HepG2 (cell line): Measurements from ENCODE around the gene RPS15A. TPM values are rescaled to one million over a fixed set of nuclear protein-coding genes. Genes with fewer than 3 reads are reported as not detected.

ENCODE experiments used
- BHLHE40 ChIP-seq: IDR thresholded peaks from 2 replicates; pipeline ENCODE4 v1.6.1; 2011; ENCODE audit warnings: low read length, improper control_type of control experiment
- FOSL2 ChIP-seq: sonication (generic); formaldehyde crosslinking; IDR thresholded peaks from 2 replicates; pipeline ENCODE4 v1.4.0; 2020; ENCODE audit warnings: missing genetic modification reagents
- FOXA1 ChIP-seq, 2 experiments: fragments of 450-650 bp in 1 of 2; sonication (generic) in 1 of 2; formaldehyde crosslinking in 1 of 2; IDR thresholded peaks; 2 replicates each; pipeline versions ENCODE4 v1.4.0 to v1.6.1; 2016 to 2020; ENCODE audit warnings: missing genetic modification reagents in 1 of 2
- HMG20A ChIP-seq: IDR thresholded peaks from 2 replicates; pipeline ENCODE4 v1.6.1; 2016; ENCODE audit warnings: borderline replicate concordance
- HMG20B ChIP-seq: conservative IDR thresholded peaks from 2 replicates; pipeline ENCODE4 v1.6.1; 2016; ENCODE audit warnings: missing genetic modification reagents, missing compliant biosample characterization
- HNF1B ChIP-seq: sonication (generic); formaldehyde crosslinking; IDR thresholded peaks from 2 replicates; pipeline ENCODE4 v1.5.1; 2020; ENCODE audit warnings: mild to moderate bottlenecking, moderate library complexity, missing genetic modification reagents
- HOXA7 ChIP-seq: sonication (generic); formaldehyde crosslinking; IDR thresholded peaks from 2 replicates; pipeline ENCODE4 v1.8.1; 2022; ENCODE audit warnings: mild to moderate bottlenecking, missing genetic modification reagents, moderate library complexity
- JUNB ChIP-seq: sonication (generic); formaldehyde crosslinking; IDR thresholded peaks from 2 replicates; pipeline ENCODE4 v1.8.0; 2022; ENCODE audit warnings: missing genetic modification reagents, mild to moderate bottlenecking, borderline replicate concordance
- MIER3 ChIP-seq: IDR thresholded peaks from 2 replicates; pipeline ENCODE4 v1.6.1; 2016; ENCODE audit warnings: missing compliant biosample characterization, borderline replicate concordance
- PCBP1 ChIP-seq: fragments of 200-400 bp; formaldehyde crosslinking; IDR thresholded peaks from 2 replicates; pipeline ENCODE4 v1.6.1; 2017; ENCODE audit warnings: mild to moderate bottlenecking, low read depth, low read length, borderline replicate concordance
- PHF21A ChIP-seq: sonication (generic); formaldehyde crosslinking; IDR thresholded peaks from 2 replicates; pipeline ENCODE4 v1.5.0; 2020; ENCODE audit warnings: mild to moderate bottlenecking, missing genetic modification reagents
- RBM22 ChIP-seq: fragments of 200-400 bp; formaldehyde crosslinking; optimal IDR thresholded peaks from 2 replicates; pipeline ENCODE3; 2017; ENCODE audit warnings: mild to moderate bottlenecking, low read length, moderate library complexity
- RORA ChIP-seq: sonication (generic); formaldehyde crosslinking; IDR thresholded peaks from 2 replicates; pipeline ENCODE4 v1.5.0; 2020; ENCODE audit warnings: mild to moderate bottlenecking, missing genetic modification reagents, moderate library complexity
- RXRB ChIP-seq: IDR thresholded peaks from 2 replicates; pipeline ENCODE4 v1.6.1; 2016; ENCODE audit warnings: borderline replicate concordance, missing genetic modification reagents, missing compliant biosample characterization
- SKIL ChIP-seq: sonication (generic); formaldehyde crosslinking; IDR thresholded peaks from 2 replicates; pipeline ENCODE4 v1.8.0; 2022; ENCODE audit warnings: missing genetic modification reagents, mild to moderate bottlenecking, moderate library complexity, borderline replicate concordance
- ZBTB33 ChIP-seq: sonication (generic); formaldehyde crosslinking; IDR thresholded peaks from 2 replicates; pipeline ENCODE4 v1.4.0; 2020; ENCODE audit warnings: missing genetic modification reagents
- ZBTB46 ChIP-seq: sonication (generic); formaldehyde crosslinking; IDR thresholded peaks from 2 replicates; pipeline ENCODE4 v1.4.0; 2020; ENCODE audit warnings: mild to moderate bottlenecking, missing genetic modification reagents, borderline replicate concordance
- ZNF124 ChIP-seq: sonication (generic); formaldehyde crosslinking; IDR thresholded peaks from 2 replicates; pipeline ENCODE4 v1.4.0; 2020; ENCODE audit warnings: missing genetic modification reagents
- ZNF230 ChIP-seq: sonication (generic); formaldehyde crosslinking; IDR thresholded peaks from 2 replicates; pipeline ENCODE4 v1.4.0; 2020; ENCODE audit warnings: mild to moderate bottlenecking, missing genetic modification reagents
- ZNF704 ChIP-seq: sonication (generic); formaldehyde crosslinking; IDR thresholded peaks from 2 replicates; pipeline ENCODE4 v1.8.1; 2023; ENCODE audit warnings: mild to moderate bottlenecking, inconsistent platforms, moderate library complexity, missing genetic modification reagents, borderline replicate concordance
- polyA plus RNA-seq, 8 experiments: library from polyadenylated mRNA; depleted of rRNA in 3 of 8; stranded (reverse) in 7 of 8; unstranded in 1 of 8; fragments of >200 nt; fragmentation: Illumina TruSeq in 4 of 8; extraction: Trizol in 4 of 8; gene quantifications; 2 replicates each; pipeline versions ENCODE4 v1.2.1 to v1.2.3, GENCODE V29; 2011 to 2016; ENCODE audit warnings: low read depth in 4 of 8, missing spikeins in 1 of 8, mixed read lengths in 1 of 8; ENCODE audit not compliant: insufficient read depth in 1 of 8
- total RNA-seq, 5 experiments: library from RNA; depleted of rRNA; stranded (reverse); fragments of >200 nt; fragmentation: Illumina TruSeq; extraction: Trizol; gene quantifications; 2 replicates each; pipeline ENCODE4 v1.2.3, GENCODE V29; 2016; ENCODE audit warnings: low read depth in 1 of 5

RPS15A gene
- total and polyA plus RNA-seq, 2 of the 13 experiments (the other 11 are each of a cell fraction or from before 2014, with no cell fraction given) = 5,489 to 9,457 TPM

- peak; percentile 94 for TF ChIP-seq RXRB (CRISPR knock-in tag)
- peak; percentile 90 for TF ChIP-seq HMG20B (CRISPR knock-in tag)
- TF ChIP-seq RORA (CRISPR knock-in tag) = no peak
- TF ChIP-seq BHLHE40 = peak; percentile 58; the same call in 1 of the 2 replicates
- peak; percentile 98 for TF ChIP-seq ZNF124 (CRISPR knock-in tag)
- TF ChIP-seq JUNB (CRISPR knock-in tag) = peak; percentile 78
- peak; percentile 82; the same call in 1 of the 2 replicates for TF ChIP-seq PCBP1
- TF ChIP-seq HOXA7 (CRISPR knock-in tag) = no peak; the same call in none of the 2 replicates
- TF ChIP-seq FOSL2 (CRISPR knock-in tag) = peak; percentile 53
- TF ChIP-seq ZBTB46 (CRISPR knock-in tag) = no peak
- no peak for TF ChIP-seq FOXA1 (IDR thresholded peaks at IDR 0.05)
- TF ChIP-seq FOXA1 (CRISPR knock-in tag; IDR thresholded peaks at IDR 0.05) = no peak; the same call in none of the 2 replicates
- TF ChIP-seq ZNF230 (CRISPR knock-in tag) = peak; percentile 99
- peak; percentile 98 for TF ChIP-seq HNF1B (CRISPR knock-in tag)
- TF ChIP-seq RBM22 = no peak
- peak; percentile 89 for TF ChIP-seq ZNF704 (CRISPR knock-in tag)
- TF ChIP-seq ZBTB33 (CRISPR knock-in tag) = peak; percentile 85
- peak; percentile 85; the same call in 1 of the 2 replicates for TF ChIP-seq MIER3 (CRISPR knock-in tag)
- TF ChIP-seq SKIL (CRISPR knock-in tag) = peak; percentile 91
- no peak; the same call in 1 of the 2 replicates for TF ChIP-seq HMG20A (CRISPR knock-in tag)
- peak; percentile 89; the same call in 1 of the 2 replicates for TF ChIP-seq PHF21A (CRISPR knock-in tag)
These were observed 11.2 kb upstream of the RPS15A start, which contains the start of gene ARL6IP1 (continued) for GRCh38 chr16:18801145-18801972.
